Esophagus muscularis mucosa (tissue), 4 donors: ENCODE data around the gene CDK14.

Experiments
- EP300 ChIP-seq: sonication (generic); formaldehyde crosslinking; IDR thresholded peaks from one replicate; pipeline ENCODE4 v1.6.1; 2017; ENCODE audit warnings: antibody characterized with exemption
- POLR2A ChIP-seq: fragments of 450-650 bp; IDR thresholded peaks from one replicate; pipeline ENCODE4 v1.6.1; 2017; ENCODE audit warnings: antibody characterized with exemption, moderate library complexity, mild to moderate bottlenecking, low read depth
- TF ChIP-seq, protein P1 (sequence below), 3 experiments: fragments of 200-600 bp in 2 of 3; fragments of 450-650 bp in 1 of 3; sonication (generic) in 2 of 3; IDR thresholded peaks; one replicate each; pipeline ENCODE4 v1.5.1; 2017 to 2019; ENCODE audit warnings: antibody characterized with exemption in 3 of 3, mild to moderate bottlenecking in 2 of 3, moderate library complexity in 1 of 3

DNA sequence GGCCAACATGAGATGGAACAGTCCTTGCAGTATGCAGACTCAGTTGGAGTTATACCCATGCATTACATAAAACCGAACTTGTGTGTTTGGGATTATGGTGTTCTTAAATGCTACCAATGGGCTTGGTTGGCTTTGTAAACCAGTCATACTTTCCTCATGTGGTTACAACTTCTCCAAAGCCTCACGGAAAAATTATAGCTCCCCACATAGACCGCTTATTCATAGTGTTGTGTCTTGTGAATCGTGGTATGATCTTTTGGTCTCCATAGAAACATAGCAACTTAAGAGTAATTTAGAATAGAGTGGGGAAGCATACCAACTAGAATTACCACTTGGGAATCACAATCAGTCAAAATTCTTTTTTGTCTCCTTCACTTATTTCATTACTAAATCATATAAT lies 555.8 kb downstream of the CDK14 start:
- TF ChIP-seq EP300 (no peak), POLR2A (no peak)
- TF ChIP-seq, protein P1, sequence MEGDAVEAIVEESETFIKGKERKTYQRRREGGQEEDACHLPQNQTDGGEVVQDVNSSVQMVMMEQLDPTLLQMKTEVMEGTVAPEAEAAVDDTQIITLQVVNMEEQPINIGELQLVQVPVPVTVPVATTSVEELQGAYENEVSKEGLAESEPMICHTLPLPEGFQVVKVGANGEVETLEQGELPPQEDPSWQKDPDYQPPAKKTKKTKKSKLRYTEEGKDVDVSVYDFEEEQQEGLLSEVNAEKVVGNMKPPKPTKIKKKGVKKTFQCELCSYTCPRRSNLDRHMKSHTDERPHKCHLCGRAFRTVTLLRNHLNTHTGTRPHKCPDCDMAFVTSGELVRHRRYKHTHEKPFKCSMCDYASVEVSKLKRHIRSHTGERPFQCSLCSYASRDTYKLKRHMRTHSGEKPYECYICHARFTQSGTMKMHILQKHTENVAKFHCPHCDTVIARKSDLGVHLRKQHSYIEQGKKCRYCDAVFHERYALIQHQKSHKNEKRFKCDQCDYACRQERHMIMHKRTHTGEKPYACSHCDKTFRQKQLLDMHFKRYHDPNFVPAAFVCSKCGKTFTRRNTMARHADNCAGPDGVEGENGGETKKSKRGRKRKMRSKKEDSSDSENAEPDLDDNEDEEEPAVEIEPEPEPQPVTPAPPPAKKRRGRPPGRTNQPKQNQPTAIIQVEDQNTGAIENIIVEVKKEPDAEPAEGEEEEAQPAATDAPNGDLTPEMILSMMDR (IDR thresholded peaks at IDR 0.05) = no peak
